ENCODE data around the gene GCC2.

The GCC2 gene

GRCh38 chr2:108448678-108449409, at the start of gene GCC2:
Gene GCC2 (plus strand): TSS chr2:108449206. CDS start chr2:108449275, 69 bp downstream.
- no peak for TF ChIP-seq CTCF (IDR thresholded peaks at IDR 0.05; ENCODE audit: low read depth, low read length, missing control alignments)
- peak; percentile 79 for DNase-seq (ENCODE audit: low read depth)
- H3K4me3 ChIP-seq (ENCODE audit: low read depth, low read length), result peak within 1 kb of the TSS; percentile 97
- in situ Hi-C loops (cut with HindIII; ENCODE audit: low sequenced_read_pairs), result no loop called here

DNA sequence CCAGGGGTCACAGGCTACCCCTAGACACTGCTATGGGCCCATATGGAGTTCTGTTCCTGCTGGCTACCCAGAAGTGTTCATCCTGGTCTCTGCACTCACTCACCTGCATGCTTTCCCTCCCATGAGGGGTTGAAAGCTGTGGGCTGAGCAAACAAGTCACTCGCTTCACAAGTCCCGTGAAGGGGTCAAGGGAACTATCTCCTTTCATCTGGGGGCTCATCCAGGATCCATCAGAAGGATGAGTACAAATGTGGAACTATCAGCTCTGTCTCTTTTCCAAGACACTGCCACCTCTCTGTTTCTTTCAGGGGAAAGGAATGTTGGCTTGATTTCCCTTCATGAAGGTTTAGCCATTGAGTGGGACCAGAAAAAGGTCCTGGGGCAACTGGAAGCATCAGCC, 49.5 kb upstream of the GCC2 start:
- TF ChIP-seq CTCF (IDR thresholded peaks at IDR 0.05; ENCODE audit: low read depth, low read length, missing control alignments), result no peak
- H3K4me3 ChIP-seq (ENCODE audit: low read depth, low read length), result no peak overlapping the region
- no peak for DNase-seq (ENCODE audit: low read depth)
- in situ Hi-C loops (cut with HindIII; ENCODE audit: low sequenced_read_pairs), result no loop called here

- no peak for TF ChIP-seq CTCF (IDR thresholded peaks at IDR 0.05; ENCODE audit: low read depth, low read length, missing control alignments)
Observed at GRCh38 chr2:108401800-108402199, 47.2 kb upstream of the GCC2 start.

GRCh38 chr2:108403494-108403893, 45.5 kb upstream of the GCC2 start:
- peak; percentile 66 for DNase-seq (ENCODE audit: low read depth)
- no peak for TF ChIP-seq CTCF (IDR thresholded peaks at IDR 0.05; ENCODE audit: low read depth, low read length, missing control alignments)
- in situ Hi-C loops (cut with HindIII; ENCODE audit: low sequenced_read_pairs), result no loop called here
- H3K4me3 ChIP-seq (ENCODE audit: low read depth, low read length), result no peak overlapping the region

More at GRCh38 chr2:108401800-108402199, 47.2 kb upstream of the GCC2 start:
- DNase-seq (ENCODE audit: low read depth), result no peak
- in situ Hi-C loops (cut with HindIII; ENCODE audit: low sequenced_read_pairs), result no loop called here
- no peak overlapping the region for H3K4me3 ChIP-seq (ENCODE audit: low read depth, low read length)

DNA sequence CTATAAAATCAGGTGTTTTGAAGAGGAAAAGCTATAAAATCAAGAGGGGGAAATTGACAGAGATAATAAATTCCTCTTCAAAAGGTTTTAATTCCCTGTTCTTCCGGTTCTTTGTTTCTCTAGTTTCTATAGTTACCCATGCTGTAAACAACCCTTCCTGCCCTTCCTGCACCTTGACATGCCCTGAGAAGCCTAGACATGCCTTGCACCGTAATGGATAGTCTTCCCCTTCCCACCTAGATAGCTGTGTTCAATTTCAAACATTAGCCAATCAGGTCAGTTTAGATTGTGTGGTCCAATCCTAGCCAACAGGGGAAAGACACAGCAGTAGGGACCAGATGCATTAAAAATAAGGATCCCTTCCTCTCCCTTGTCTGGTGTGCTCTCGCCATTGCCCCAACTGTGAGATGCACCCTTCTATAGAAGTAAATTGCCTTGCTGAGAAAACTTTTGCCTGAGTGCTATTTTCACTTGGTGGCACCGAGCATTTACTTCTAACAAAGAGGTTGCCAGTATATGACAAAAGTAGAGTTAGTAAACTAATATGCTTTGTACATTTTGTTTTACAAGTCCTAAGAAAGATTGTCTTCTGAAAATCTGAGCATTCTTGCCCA, 44.1 kb upstream of the GCC2 start:
- DNase-seq (ENCODE audit: low read depth), result no peak
- no peak for TF ChIP-seq CTCF (IDR thresholded peaks at IDR 0.05; ENCODE audit: low read depth, low read length, missing control alignments)
- H3K4me3 ChIP-seq (ENCODE audit: low read depth, low read length), result no peak overlapping the region
- in situ Hi-C loops (cut with HindIII; ENCODE audit: low sequenced_read_pairs), result loop anchor here (5.0 kb wide), 1 partner anchor 47 kb away; no protein-coding TSS in a partner anchor

GRCh38 chr2:108407864-108408729, 40.9 kb upstream of the GCC2 start:
- H3K4me3 ChIP-seq (ENCODE audit: low read depth, low read length), result no peak overlapping the region
- no peak for TF ChIP-seq CTCF (IDR thresholded peaks at IDR 0.05; ENCODE audit: low read depth, low read length, missing control alignments)
- in situ Hi-C loops (cut with HindIII; ENCODE audit: low sequenced_read_pairs), result loop anchor here (5.0 kb wide), 1 partner anchor 44 kb away; no protein-coding TSS in a partner anchor

More at GRCh38 chr2:108407864-108408729, 40.9 kb upstream of the GCC2 start:
- no peak for DNase-seq (ENCODE audit: low read depth)
